Measurements from ENCODE around the gene ADCY3. TPM values are rescaled to one million over a fixed set of nuclear protein-coding genes. Genes with fewer than 3 reads are reported as not detected.

The ADCY3 gene
- total RNA-seq, 3 donors from 2014 or later: 29.3 to 89.1 (median 56.1) TPM

DNA sequence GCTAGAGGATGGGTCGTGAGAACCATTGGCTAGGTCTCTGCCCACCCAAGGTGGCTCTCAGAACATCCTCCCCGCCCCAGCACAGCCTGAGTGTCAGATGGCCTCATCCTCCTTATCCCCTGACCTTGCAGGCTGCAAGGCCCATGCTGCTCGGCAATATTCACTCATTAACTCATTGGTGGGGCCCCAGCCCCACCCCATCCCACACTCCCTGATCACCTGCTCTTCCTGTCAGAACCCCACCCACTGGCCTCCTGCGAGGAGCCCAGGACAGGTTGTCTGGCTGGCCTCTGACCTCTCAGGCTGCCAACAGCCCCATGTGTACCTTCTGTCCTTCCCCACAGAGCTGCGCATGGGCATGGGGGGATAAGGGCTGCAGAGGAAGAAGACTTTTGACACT lies 5.3 kb downstream of the ADCY3 start:
- Histone ChIP-seq H3K36me3 (no peaks in the 10 kb centered on the region), H3K4me3 (peak overlapping the region in 1 of 3 donors; percentile 12), H3K27ac (no peak overlapping the region), H3K4me1 (peaks cover 0 to 9% of the 10 kb centered on the region in 2 donors), H3K27me3 (no peaks in the 10 kb centered on the region), H3K9me3 (no peaks in the 10 kb centered on the region)
- no peak for TF ChIP-seq POLR2AphosphoS5 (IDR thresholded peaks at IDR 0.05)
- peak in 1 of 2 donors; percentile 19 for DNase-seq (ENCODE audit: low spot score in 2 of 2)
- intact Hi-C loops (cut with DNase I; ENCODE audit: low total_unique reads): no loop called here

DNA sequence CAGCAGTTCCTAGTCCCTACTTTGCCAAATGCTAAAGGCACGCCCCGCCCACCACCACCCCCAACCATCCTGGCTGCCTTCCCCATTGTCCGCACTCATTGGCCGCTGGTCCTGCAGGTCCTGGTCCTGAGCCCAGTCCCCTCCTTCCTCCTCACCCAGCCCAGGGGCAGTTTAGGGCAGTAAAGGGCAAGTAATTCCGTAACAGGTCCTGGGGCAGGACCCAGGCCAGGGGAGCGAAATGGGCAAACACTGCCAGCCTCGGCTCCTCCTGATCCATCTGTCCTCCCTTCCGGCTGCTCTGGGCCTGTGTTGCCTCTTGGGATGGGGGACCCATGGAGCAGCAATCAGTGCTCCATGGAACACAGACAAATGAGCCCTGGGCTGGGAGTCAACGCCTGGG lies 6.1 kb downstream of the ADCY3 start:
- intact Hi-C loops (cut with DNase I; ENCODE audit: low total_unique reads): no loop called here
- Histone ChIP-seq H3K4me3 (peak overlapping the region in 1 of 3 donors; percentile 49), H3K4me1 (peaks cover 0 to 9% of the 10 kb centered on the region in 2 donors), H3K27ac (peak overlapping the region in 1 of 2 donors; percentile 68), H3K36me3 (no peaks in the 10 kb centered on the region), H3K27me3 (no peaks in the 10 kb centered on the region), H3K9me3 (no peaks in the 10 kb centered on the region)
- no peak for TF ChIP-seq POLR2A (IDR thresholded peaks at IDR 0.05)
- TF ChIP-seq, protein P1, sequence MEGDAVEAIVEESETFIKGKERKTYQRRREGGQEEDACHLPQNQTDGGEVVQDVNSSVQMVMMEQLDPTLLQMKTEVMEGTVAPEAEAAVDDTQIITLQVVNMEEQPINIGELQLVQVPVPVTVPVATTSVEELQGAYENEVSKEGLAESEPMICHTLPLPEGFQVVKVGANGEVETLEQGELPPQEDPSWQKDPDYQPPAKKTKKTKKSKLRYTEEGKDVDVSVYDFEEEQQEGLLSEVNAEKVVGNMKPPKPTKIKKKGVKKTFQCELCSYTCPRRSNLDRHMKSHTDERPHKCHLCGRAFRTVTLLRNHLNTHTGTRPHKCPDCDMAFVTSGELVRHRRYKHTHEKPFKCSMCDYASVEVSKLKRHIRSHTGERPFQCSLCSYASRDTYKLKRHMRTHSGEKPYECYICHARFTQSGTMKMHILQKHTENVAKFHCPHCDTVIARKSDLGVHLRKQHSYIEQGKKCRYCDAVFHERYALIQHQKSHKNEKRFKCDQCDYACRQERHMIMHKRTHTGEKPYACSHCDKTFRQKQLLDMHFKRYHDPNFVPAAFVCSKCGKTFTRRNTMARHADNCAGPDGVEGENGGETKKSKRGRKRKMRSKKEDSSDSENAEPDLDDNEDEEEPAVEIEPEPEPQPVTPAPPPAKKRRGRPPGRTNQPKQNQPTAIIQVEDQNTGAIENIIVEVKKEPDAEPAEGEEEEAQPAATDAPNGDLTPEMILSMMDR (IDR thresholded peaks at IDR 0.05): no peak
- no peak for TF ChIP-seq POLR2AphosphoS5 (IDR thresholded peaks at IDR 0.05)
- peak in 1 of 2 donors; percentile 38 for DNase-seq (ENCODE audit: low spot score in 2 of 2)

DNA sequence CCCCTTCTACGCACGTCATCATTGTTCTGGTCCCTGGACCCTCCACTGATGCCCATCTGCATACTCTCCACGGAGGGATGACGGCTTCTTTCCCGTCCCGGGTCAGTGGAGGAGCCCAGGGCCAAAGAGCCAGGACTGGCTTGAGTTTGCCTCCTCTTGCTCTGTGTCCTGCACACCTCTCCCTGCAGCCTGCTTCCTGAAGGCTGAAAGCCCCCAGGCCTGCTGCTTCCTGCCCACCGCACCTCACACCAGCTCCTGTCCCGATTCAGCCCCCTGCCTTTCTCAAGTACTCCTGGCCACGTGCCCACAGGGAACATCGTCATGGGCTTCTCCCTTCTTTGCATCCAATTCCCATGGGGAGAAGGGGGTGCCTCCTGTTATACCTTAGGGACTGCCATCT lies 7.1 kb downstream of the ADCY3 start:
- no peak for DNase-seq (ENCODE audit: low spot score in 2 of 2)
- intact Hi-C loops (cut with DNase I; ENCODE audit: low total_unique reads): no loop called here
- no peaks in the 10 kb centered on the region for H3K36me3 ChIP-seq
- H3K4me1 ChIP-seq: peaks cover 0 to 9% of the 10 kb centered on the region in 2 donors
- H3K9me3 ChIP-seq: no peaks in the 10 kb centered on the region
- no peaks in the 10 kb centered on the region for H3K27me3 ChIP-seq
- TF ChIP-seq POLR2AphosphoS5 (IDR thresholded peaks at IDR 0.05) (no peak), POLR2A (IDR thresholded peaks at IDR 0.05) (no peak)
- TF ChIP-seq, protein P1 (IDR thresholded peaks at IDR 0.05): no peak
- H3K27ac ChIP-seq: peak overlapping the region in 1 of 2 donors; percentile 68
- peak overlapping the region in 1 of 3 donors; percentile 49 for H3K4me3 ChIP-seq

DNA sequence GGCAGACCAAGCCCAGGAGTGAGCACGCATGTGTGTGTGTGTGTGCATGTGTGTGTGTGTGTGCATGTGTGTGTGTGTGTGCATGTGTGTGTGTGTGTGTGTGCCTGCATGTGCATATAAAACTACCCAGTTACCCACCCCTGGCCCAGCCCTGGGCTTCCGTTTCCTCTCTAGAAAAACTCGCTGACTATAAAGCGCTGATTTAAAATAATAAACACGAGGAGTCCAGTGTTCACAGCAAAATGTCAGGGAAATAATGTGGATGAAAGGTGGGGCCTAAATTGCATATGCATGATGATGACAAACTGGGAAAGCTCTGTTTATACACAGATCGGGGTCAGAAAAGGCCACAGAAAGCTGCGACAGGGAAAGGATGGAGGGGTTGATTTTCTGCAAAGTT lies 7.5 kb downstream of the ADCY3 start:
- H3K9me3 ChIP-seq: no peaks in the 10 kb centered on the region
- no peak for DNase-seq (ENCODE audit: low spot score in 2 of 2)
- peaks cover 0 to 7% of the 10 kb centered on the region in 2 donors for H3K4me1 ChIP-seq
- no peaks in the 10 kb centered on the region for H3K36me3 ChIP-seq
- no peak for TF ChIP-seq POLR2A (IDR thresholded peaks at IDR 0.05)
- TF ChIP-seq, protein P1 (IDR thresholded peaks at IDR 0.05): no peak
- no peak for TF ChIP-seq POLR2AphosphoS5 (IDR thresholded peaks at IDR 0.05)
- H3K27me3 ChIP-seq: no peaks in the 10 kb centered on the region
- no peak overlapping the region for H3K4me3 ChIP-seq
- no peak overlapping the region for H3K27ac ChIP-seq
- intact Hi-C loops (cut with DNase I; ENCODE audit: low total_unique reads): no loop called here

DNA sequence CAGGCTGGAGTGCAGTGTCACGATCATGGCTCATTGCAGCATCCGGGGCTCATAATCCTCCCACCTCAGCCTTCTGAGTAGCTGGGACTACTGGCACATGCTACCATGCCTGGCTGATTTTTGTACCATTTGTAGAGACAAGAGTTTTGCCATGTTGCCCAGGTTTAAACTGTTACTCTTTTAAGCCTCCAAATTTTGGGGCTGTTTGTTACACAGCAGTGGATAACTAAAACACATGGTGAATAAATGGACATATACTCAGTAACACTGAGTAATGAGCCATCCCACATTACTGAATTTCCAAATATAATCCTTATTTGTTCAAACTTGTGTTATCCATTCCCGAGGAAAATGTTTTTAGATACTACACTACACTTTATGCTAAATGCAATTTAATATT lies 9.8 kb downstream of the ADCY3 start:
- H3K36me3 ChIP-seq: no peaks in the 10 kb centered on the region
- H3K27ac ChIP-seq: no peak overlapping the region
- no peaks in the 10 kb centered on the region for H3K27me3 ChIP-seq
- no peaks in the 10 kb centered on the region for H3K9me3 ChIP-seq
- TF ChIP-seq, protein P1 (IDR thresholded peaks at IDR 0.05): no peak
- TF ChIP-seq POLR2AphosphoS5 (IDR thresholded peaks at IDR 0.05): no peak
- TF ChIP-seq POLR2A (IDR thresholded peaks at IDR 0.05): no peak
- no peak overlapping the region for H3K4me3 ChIP-seq
- no peaks in the 10 kb centered on the region for H3K4me1 ChIP-seq
- intact Hi-C loops (cut with DNase I; ENCODE audit: low total_unique reads): no loop called here
- DNase-seq (ENCODE audit: low spot score in 2 of 2): no peak

Measured in breast epithelium (tissue), 4 donors.